Fibroblast of skin of back (primary cell): ENCODE data around the gene DHRS7B.
"Not testable (repeated sequence)": the region's sequence is repeated elsewhere in the genome, so short reads cannot be mapped to it uniquely, and the experiment has no call there.

ENCODE experiments used
- DNase-seq: peaks from one replicate; pipeline ENCODE4 v3.0.0-alpha.2; 2013

DHRS7B gene

GRCh38 chr17:21108651-21109050 is 18.1 kb upstream of the DHRS7B start:
- DNase-seq = no peak

GRCh38 chr17:21113049-21113690 is 13.6 kb upstream of the DHRS7B start:
- no peak for DNase-seq

GRCh38 chr17:21113716-21114115 is 13.0 kb upstream of the DHRS7B start:
- DNase-seq = no peak

GRCh38 chr17:21114791-21115190 is 12.0 kb upstream of the DHRS7B start:
- not testable (repeated sequence) for DNase-seq

- peak; percentile 60 for DNase-seq
Observed at GRCh38 chr17:21119247-21119918, 7.4 kb upstream of the DHRS7B start.

- no peak for DNase-seq
Observed at GRCh38 chr17:21119919-21120249, 6.9 kb upstream of the DHRS7B start.

- DNase-seq = no peak
Observed at GRCh38 chr17:21124086-21124485, 2.7 kb upstream of the DHRS7B start.

- DNase-seq = not testable (repeated sequence)
Observed at GRCh38 chr17:21124517-21124916, 2.2 kb upstream of the DHRS7B start.

GRCh38 chr17:21125862-21126261 is 902 bp upstream of the DHRS7B start:
- DNase-seq = no peak

- no peak for DNase-seq
Observed at GRCh38 chr17:21127509-21128077, 829 bp downstream of the DHRS7B start.

- DNase-seq = peak; percentile 64
Observed at GRCh38 chr17:21129023-21129681, 2.4 kb downstream of the DHRS7B start.

GRCh38 chr17:21131137-21131536 is 4.4 kb downstream of the DHRS7B start:
- no peak for DNase-seq

- DNase-seq = no peak
Observed at GRCh38 chr17:21132428-21132827, 5.7 kb downstream of the DHRS7B start.

GRCh38 chr17:21134559-21134958 is 7.8 kb downstream of the DHRS7B start:
- no peak for DNase-seq

GRCh38 chr17:21140911-21141310 is 14.1 kb downstream of the DHRS7B start:
- DNase-seq = no peak

- DNase-seq = no peak
Observed at GRCh38 chr17:21141331-21141730, 14.6 kb downstream of the DHRS7B start.

- not testable (repeated sequence) for DNase-seq
Observed at GRCh38 chr17:21142065-21142464, 15.3 kb downstream of the DHRS7B start.

GRCh38 chr17:21143695-21144094 is 16.9 kb downstream of the DHRS7B start:
- DNase-seq = no peak

- DNase-seq = not testable (repeated sequence)
Observed at GRCh38 chr17:21144299-21144698, 17.5 kb downstream of the DHRS7B start.

- DNase-seq = no peak
Observed at GRCh38 chr17:21146362-21147015, 19.7 kb downstream of the DHRS7B start.

GRCh38 chr17:21149621-21150020 is 22.9 kb downstream of the DHRS7B start:
- no peak for DNase-seq

GRCh38 chr17:21152731-21153130 is 26.0 kb downstream of the DHRS7B start:
- DNase-seq = no peak
